ENCODE results near the gene ETFDH.

- no peak for TF ChIP-seq POLR2A (IDR thresholded peaks at IDR 0.05; ENCODE audit: low read depth, low read length)
- no peak for TF ChIP-seq CEBPB (IDR thresholded peaks at IDR 0.05; ENCODE audit: borderline replicate concordance in 1 of 2, low read depth in 2 of 2, low read length in 2 of 2)
- TF ChIP-seq CTCF (IDR thresholded peaks at IDR 0.05 in 2 of 3, conservative IDR thresholded peaks at IDR 0.05 in 1 of 3; ENCODE audit: control insufficient read depth in 2 of 3, extremely low read depth in 1 of 3, insufficient read depth in 1 of 3, low read depth in 3 of 3, low read length in 3 of 3): no peak
Measured at GRCh38 chr4:158756588-158756987, 84.5 kb downstream of the ETFDH start.

All from GM12878 (cell line).